HPDE6-E6E7 (cell line): ENCODE measurements around the gene ALDH9A1.

Experiments used
- DNase-seq: peaks from one replicate; pipeline ENCODE4 v3.0.0; 2011; ENCODE audit warnings: missing footprints; ENCODE audit errors: extremely low spot score

Gene ALDH9A1

DNA sequence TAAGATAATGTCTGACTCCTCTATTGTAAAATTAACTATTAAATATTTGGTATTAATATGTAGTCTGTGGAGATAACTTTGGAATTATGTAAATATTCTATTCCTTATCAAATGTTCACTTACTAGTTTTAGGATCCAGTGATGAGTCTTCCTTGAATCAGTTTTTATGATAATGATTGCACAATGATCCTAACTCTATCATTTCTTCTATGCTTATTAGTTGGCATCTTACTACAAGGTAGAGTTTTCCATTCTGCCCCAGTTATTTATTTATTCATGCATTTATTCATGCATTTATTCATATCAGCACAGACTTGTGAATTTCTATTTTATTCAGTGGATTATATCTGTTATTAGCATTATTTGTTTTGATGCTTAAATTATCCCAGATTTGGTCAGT lies 74.7 kb downstream of the ALDH9A1 start:
- no peak for DNase-seq

DNA sequence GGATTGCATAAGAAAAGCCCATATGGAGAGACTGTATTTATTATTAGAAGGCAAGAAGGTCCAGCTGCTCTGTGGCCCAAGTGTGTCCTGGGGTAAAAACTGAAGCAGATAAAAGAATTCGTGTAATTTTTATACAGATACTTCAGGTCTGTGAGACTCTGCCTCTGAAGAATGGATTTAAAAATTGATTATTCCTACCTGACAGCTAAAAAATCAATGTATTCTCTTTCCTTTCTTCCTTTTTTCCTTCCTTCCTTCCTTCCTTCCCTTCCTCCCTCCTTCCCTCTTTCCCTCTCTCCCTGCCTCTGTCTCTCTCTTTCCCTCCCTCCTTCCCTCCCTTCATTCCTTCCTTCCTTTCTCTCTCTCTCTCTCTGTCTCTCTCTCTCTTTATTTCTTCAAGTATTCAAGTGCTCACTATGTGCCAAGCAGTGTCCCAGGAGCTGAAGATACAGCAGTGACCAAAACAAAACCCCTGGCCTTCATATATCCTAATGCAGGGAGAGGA lies 78.7 kb downstream of the ALDH9A1 start:
- DNase-seq = no peak

DNA sequence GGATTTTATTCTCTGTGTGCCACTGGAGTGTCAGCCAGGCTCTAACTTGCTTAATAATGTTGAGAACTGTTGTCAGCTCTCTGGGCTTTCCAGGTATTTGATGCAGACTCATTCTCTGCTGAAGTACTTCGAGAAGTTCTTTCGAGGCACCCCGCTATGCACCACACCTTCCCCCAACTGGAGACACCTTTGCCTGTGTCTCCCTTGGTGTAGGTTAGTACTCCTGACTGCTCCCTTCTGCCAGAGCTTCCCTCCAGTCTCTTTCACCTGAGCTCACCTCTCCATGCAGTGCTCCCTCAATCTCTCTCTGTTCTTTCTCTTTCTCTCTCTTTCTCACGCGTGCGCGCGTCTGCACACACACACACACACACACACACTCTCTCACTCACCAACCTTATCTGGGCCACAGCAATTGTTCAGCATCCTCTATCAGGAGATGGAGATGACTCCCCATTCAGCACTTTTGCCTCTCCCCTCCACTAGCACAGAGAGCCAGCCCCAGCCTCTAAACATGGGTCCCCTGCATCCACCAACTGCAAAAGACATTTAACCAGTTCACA lies 81.3 kb downstream of the ALDH9A1 start:
- DNase-seq = no peak

DNA sequence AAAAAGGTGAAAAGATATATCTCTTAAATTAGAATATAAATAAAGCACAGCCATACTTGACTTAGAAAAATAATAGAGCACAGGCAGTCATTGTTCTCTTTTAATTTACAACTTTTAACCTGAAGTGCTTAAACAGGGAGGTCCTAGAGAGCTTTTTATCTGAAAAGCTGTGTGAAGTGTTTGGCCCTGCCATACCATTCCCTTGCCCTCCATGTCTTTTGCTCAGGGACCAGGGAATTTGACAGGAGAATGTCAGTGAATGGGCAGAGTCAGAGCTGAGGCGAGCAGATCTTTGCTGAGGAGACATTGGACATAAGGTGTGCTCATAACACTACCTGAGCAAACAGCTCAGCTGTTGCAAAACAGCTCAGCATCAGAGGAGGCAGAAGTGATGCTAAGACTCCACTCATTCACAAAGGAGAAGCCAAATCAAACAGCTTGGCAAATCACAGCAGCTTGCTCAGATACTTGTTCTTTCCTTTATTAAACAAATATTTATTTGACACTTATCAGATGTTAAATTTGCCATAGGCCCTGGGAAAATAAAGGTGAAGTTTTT lies 82.2 kb downstream of the ALDH9A1 start:
- no peak for DNase-seq
